HUES6 (cell line): ENCODE data around the gene PRAMEF4.
"Not testable (repeated sequence)": the region's sequence is repeated elsewhere in the genome, so short reads cannot be mapped to it uniquely, and the experiment has no call there.

ENCODE experiments used
- H3K27ac ChIP-seq: 2 replicates; pipeline ENCODE4 v1.7.0; 2013; ENCODE audit warnings: low read depth, mild to moderate bottlenecking, low read length, inconsistent platforms
- H3K27me3 ChIP-seq: 2 replicates; pipeline ENCODE4 v1.6.1; 2013; ENCODE audit warnings: low read length; ENCODE audit not compliant: control insufficient read depth, insufficient read depth
- H3K36me3 ChIP-seq: 2 replicates; pipeline ENCODE4 v1.6.1; 2013; ENCODE audit warnings: low read length; ENCODE audit not compliant: control insufficient read depth, insufficient read depth
- H3K4me1 ChIP-seq: 2 replicates; pipeline ENCODE4 v1.6.1; 2013; ENCODE audit warnings: low read length; ENCODE audit not compliant: control insufficient read depth, insufficient read depth
- H3K4me3 ChIP-seq: 2 replicates; pipeline ENCODE4 v1.5.1; 2013; ENCODE audit warnings: low read depth, low read length
- H3K9ac ChIP-seq: one replicate; pipeline ENCODE4 v1.6.1; 2013; ENCODE audit warnings: mild to moderate bottlenecking, low read length
- H3K9me3 ChIP-seq: 2 replicates; pipeline ENCODE4 v1.6.1; 2013; ENCODE audit warnings: low read depth, low read length; ENCODE audit not compliant: control insufficient read depth, insufficient read depth

Gene PRAMEF4

DNA sequence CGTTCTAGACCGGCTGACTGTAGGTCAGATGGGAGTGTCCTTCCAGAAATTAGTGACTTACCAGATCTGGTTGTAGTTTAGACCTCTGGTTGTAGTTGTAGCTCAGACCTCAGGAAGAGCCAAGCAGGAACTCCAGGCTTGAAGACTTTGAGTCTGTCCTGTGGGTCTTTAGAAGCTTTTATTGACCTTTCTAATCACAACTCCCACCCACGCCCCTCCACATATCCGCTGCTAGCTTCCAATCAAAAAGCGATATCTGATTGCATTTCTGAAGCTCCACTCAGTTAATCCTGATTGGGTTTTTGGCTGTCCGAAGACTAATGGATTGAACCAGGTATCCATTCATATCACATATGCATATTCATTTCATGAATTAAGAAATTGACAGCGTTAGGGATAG is 37.4 kb downstream of the PRAMEF4 start, which contains the start of gene HNRNPCL1:
Gene HNRNPCL1 (minus strand): TSS at position 101 of the 400 bp plus-strand sequence. CDS start 431 bp downstream, outside the sequence.
- H3K4me3 ChIP-seq, H3K27me3 ChIP-seq, H3K4me1 ChIP-seq, H3K9ac ChIP-seq, H3K36me3 ChIP-seq, H3K27ac ChIP-seq: not testable (repeated sequence)
- peaks cover 18% of the 10 kb centered on the region; the same call in 1 of the 2 replicates for H3K9me3 ChIP-seq

DNA sequence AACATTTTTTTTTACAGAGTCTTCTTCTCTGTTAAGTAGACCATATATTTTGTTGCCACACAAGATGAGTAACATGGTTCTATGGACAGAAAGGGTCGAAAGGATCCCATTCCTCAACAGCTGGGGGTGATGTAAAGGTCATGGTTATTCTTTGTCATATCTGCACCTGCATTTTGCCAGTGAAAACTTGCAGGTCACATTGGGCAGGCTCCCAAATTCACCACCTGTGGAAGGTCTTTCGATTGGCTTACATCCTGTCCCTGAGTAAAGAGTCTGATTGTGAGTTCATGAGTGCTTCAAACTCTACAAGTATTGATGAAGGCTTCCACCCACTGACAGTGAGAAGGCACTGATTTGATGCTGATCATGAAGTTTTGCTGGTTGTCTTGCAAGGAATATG is 52.8 kb downstream of the PRAMEF4 start:
- not testable (repeated sequence) for H3K9ac ChIP-seq, H3K36me3 ChIP-seq, H3K4me3 ChIP-seq, H3K4me1 ChIP-seq, H3K9me3 ChIP-seq, H3K27me3 ChIP-seq, H3K27ac ChIP-seq

DNA sequence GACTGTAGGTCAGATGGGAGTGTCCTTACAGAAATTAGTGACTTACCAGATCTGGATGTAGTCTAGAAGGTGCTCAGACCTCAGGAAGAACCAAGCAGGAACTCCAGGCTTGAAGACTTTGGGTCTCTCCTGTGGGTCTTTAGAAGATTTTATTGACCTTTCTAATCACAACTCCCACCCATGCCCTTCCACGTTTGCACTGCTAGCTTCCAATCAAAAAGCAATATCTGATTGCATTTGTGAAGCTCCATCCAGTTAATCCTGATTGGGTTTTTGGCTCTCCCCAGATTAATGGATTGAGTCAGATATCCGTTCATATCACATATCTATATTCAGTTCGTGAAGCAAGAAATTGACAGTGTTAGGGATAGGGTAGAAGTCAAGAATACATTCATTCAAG is 54.7 kb downstream of the PRAMEF4 start, which contains the start of gene PRAMEF11:
Gene PRAMEF11 (minus strand): TSS at position 101 of the 400 bp plus-strand sequence. CDS start 2,621 bp downstream, outside the sequence.
- H3K27me3 ChIP-seq, H3K4me3 ChIP-seq, H3K9ac ChIP-seq, H3K36me3 ChIP-seq, H3K27ac ChIP-seq, H3K4me1 ChIP-seq, H3K9me3 ChIP-seq: not testable (repeated sequence)
